ENCODE results near the gene CTNS. TPM values are rescaled to one million over a fixed set of nuclear protein-coding genes. Genes with fewer than 3 reads are reported as not detected.
"Not testable (repeated sequence)": the region's sequence is repeated elsewhere in the genome, so short reads cannot be mapped to it uniquely, and the experiment has no call there.

CTNS gene
- total RNA-seq, 1 donor from 2014 or later = 24.4 TPM

- intact Hi-C loops (cut with micrococcal nuclease) = no loop called here
These were observed 45.0 kb downstream of the CTNS start for GRCh38 chr17:3681565-3681964.

- intact Hi-C loops (cut with micrococcal nuclease) = loop anchor here (2.0 kb wide), 2 partner anchors 41 to 145 kb away; partner anchors contain the start of gene HASPIN
These were observed 45.5 kb downstream of the CTNS start for GRCh38 chr17:3682033-3682432.

GRCh38 chr17:3683054-3683511 is 46.5 kb downstream of the CTNS start:
- intact Hi-C loops (cut with micrococcal nuclease) = loop anchor here (2.0 kb wide), 2 partner anchors 40 to 144 kb away; partner anchors contain the start of gene HASPIN

- intact Hi-C loops (cut with micrococcal nuclease) = no loop called here
These were observed 48.6 kb downstream of the CTNS start for GRCh38 chr17:3685174-3685573.

GRCh38 chr17:3688027-3688553 is 51.5 kb downstream of the CTNS start:
- intact Hi-C loops (cut with micrococcal nuclease) = no loop called here

GRCh38 chr17:3688852-3689261 is 52.3 kb downstream of the CTNS start:
- intact Hi-C loops (cut with micrococcal nuclease) = no loop called here

- intact Hi-C loops (cut with micrococcal nuclease) = no loop called here
These were observed 52.9 kb downstream of the CTNS start for GRCh38 chr17:3689262-3690093.

- intact Hi-C loops (cut with micrococcal nuclease) = no loop called here
These were observed 53.6 kb downstream of the CTNS start for GRCh38 chr17:3690094-3690715.

GRCh38 chr17:3691617-3692067 is 55.1 kb downstream of the CTNS start:
- intact Hi-C loops (cut with micrococcal nuclease) = no loop called here

GRCh38 chr17:3692346-3692745 is 55.8 kb downstream of the CTNS start:
- intact Hi-C loops (cut with micrococcal nuclease) = no loop called here

GRCh38 chr17:3693141-3693540 is 56.6 kb downstream of the CTNS start:
- intact Hi-C loops (cut with micrococcal nuclease) = no loop called here

GRCh38 chr17:3693829-3694231 is 57.3 kb downstream of the CTNS start:
- intact Hi-C loops (cut with micrococcal nuclease) = no loop called here

GRCh38 chr17:3695129-3695722 is 58.7 kb downstream of the CTNS start:
- intact Hi-C loops (cut with micrococcal nuclease) = no loop called here

- intact Hi-C loops (cut with micrococcal nuclease) = loop anchor here (1.0 kb wide), 2 partner anchors 15 to 27 kb away; partner anchors contain the start of gene HASPIN
These were observed 59.3 kb downstream of the CTNS start, which contains the start of gene P2RX5 for GRCh38 chr17:3695723-3696411. Gene P2RX5, minus strand, starts transcription at chr17:3696155. Its CDS starts 150 bp downstream, at chr17:3696005.

- intact Hi-C loops (cut with micrococcal nuclease) = no loop called here
These were observed 60.5 kb downstream of the CTNS start for GRCh38 chr17:3697103-3697476.

- intact Hi-C loops (cut with micrococcal nuclease) = no loop called here
These were observed 61.6 kb downstream of the CTNS start for GRCh38 chr17:3698139-3698538.

GRCh38 chr17:3699951-3700350 is 63.4 kb downstream of the CTNS start:
- intact Hi-C loops (cut with micrococcal nuclease) = no loop called here

GRCh38 chr17:3702041-3702539 is 65.5 kb downstream of the CTNS start:
- intact Hi-C loops (cut with micrococcal nuclease) = not testable (repeated sequence)

- intact Hi-C loops (cut with micrococcal nuclease) = no loop called here
These were observed 68.6 kb downstream of the CTNS start for GRCh38 chr17:3704931-3705717.

- intact Hi-C loops (cut with micrococcal nuclease) = not testable (repeated sequence)
These were observed 69.1 kb downstream of the CTNS start for GRCh38 chr17:3705718-3705984.
